ENCODE measurements around the gene LY6G5B.

LY6G5B gene

DNA sequence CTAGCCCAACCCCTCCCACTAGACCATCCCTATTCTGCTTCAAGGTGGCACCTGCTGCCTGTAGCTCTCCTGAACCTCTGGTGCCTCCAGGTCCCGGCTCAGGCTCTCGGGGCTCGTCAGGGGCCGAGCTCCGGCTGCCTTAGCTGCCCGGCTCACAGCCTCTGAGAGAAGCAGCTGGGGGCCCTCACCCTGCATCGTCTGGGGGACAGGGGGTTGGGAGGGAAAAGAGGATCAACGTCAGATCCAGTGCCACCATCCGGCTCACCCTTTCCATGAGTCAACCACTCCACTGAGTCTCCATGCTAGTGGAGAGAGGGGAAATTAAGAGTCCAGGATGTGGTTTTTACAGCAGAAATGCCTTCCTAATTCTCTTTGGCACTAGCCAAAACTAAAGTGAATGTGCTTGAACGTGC, 30.3 kb upstream of the LY6G5B start:
- H3K4me3 ChIP-seq (ENCODE audit: control insufficient read depth, low read depth, low read length): no peak overlapping the region
- TF ChIP-seq, protein P1, sequence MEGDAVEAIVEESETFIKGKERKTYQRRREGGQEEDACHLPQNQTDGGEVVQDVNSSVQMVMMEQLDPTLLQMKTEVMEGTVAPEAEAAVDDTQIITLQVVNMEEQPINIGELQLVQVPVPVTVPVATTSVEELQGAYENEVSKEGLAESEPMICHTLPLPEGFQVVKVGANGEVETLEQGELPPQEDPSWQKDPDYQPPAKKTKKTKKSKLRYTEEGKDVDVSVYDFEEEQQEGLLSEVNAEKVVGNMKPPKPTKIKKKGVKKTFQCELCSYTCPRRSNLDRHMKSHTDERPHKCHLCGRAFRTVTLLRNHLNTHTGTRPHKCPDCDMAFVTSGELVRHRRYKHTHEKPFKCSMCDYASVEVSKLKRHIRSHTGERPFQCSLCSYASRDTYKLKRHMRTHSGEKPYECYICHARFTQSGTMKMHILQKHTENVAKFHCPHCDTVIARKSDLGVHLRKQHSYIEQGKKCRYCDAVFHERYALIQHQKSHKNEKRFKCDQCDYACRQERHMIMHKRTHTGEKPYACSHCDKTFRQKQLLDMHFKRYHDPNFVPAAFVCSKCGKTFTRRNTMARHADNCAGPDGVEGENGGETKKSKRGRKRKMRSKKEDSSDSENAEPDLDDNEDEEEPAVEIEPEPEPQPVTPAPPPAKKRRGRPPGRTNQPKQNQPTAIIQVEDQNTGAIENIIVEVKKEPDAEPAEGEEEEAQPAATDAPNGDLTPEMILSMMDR (conservative IDR thresholded peaks at IDR 0.05; ENCODE audit: control insufficient read depth, insufficient read depth, low read depth, low read length): no peak
- DNase-seq (ENCODE audit: low read depth): peak; percentile 73

DNA sequence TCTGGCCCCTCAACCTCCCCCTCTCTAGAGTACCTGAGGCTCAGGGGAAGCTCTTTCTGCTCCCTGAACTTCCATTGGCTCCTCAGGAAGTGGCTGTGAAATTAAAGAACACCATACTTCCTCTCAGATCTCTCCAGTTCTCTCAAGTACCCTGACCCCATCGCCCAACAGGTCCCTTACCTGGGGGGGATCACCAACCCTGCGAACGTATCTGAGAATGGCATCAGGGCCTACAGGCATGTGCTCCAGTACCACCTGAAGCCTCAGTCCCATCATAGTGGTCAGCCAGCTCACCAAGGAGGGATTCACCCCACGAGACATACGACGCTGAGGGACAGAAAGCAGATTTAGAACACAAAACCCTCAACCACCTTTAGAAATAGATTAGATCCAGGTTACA, 29.2 kb upstream of the LY6G5B start:
- TF ChIP-seq, protein P1 (conservative IDR thresholded peaks at IDR 0.05; ENCODE audit: control insufficient read depth, insufficient read depth, low read depth, low read length): no peak
- no peak for DNase-seq (ENCODE audit: low read depth)
- H3K4me3 ChIP-seq (ENCODE audit: control insufficient read depth, low read depth, low read length): no peak overlapping the region

DNA sequence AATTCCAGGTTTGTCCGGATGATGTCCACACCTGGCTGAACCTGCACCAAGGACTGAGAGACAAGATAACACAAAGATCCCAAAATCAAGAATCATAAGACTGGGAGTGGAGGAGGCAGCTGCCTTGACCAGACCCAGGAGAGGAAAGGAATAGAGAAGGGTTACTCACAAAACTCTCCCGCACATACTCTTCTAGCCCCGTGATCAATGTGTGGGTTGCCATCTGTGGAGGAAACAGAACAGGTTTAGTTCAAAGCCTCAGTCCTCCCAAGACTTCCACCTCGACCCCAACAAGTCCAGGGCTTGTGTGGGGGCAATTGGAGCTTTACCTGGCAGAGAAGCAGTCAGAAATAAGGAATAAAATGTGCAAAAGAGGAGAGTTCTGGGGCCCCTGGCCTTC, 28.4 kb upstream of the LY6G5B start:
- TF ChIP-seq, protein P1 (conservative IDR thresholded peaks at IDR 0.05; ENCODE audit: control insufficient read depth, insufficient read depth, low read depth, low read length): no peak
- no peak overlapping the region for H3K4me3 ChIP-seq (ENCODE audit: control insufficient read depth, low read depth, low read length)
- no peak for DNase-seq (ENCODE audit: low read depth)

DNA sequence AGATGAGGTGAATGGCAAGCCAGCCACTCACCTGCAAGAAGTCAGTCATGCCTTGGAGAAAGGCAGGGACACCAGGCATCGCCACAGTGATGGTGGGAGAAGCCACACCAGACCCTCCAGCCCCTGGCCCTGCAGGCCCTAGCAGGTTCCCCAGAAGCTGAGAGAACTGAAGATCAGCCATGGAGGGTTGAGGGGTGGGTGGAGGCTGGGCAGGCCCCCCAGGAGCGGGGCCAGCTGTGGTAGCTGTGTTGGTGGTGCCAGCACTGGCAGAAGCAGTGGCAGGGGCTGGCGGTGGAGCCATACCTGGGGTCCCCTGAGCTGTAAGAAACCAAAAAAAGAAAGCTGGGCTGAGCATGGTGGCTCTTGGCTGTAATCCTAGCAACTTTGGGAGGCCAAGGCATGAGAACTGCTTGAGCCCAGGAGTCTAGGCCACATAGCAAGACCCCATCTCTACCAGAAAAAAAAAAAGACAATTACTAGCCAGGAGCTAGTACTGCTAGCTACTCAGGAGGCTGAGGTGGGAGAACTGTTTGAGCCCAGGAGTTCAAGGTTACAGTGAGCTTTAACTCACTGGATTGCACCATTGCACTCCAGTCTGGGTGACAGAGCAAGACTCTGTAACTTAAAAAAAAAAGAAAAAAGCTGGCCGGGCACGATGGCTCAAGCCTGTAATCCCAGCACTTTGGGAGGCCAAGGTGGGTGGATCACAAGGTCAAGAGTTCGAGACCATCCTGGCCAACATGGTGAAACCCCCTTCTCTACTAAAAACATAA, 26.8 kb upstream of the LY6G5B start:
- TF ChIP-seq, protein P1 (conservative IDR thresholded peaks at IDR 0.05; ENCODE audit: control insufficient read depth, insufficient read depth, low read depth, low read length): no peak
- no peak overlapping the region for H3K4me3 ChIP-seq (ENCODE audit: control insufficient read depth, low read depth, low read length)
- no peak for DNase-seq (ENCODE audit: low read depth)

DNA sequence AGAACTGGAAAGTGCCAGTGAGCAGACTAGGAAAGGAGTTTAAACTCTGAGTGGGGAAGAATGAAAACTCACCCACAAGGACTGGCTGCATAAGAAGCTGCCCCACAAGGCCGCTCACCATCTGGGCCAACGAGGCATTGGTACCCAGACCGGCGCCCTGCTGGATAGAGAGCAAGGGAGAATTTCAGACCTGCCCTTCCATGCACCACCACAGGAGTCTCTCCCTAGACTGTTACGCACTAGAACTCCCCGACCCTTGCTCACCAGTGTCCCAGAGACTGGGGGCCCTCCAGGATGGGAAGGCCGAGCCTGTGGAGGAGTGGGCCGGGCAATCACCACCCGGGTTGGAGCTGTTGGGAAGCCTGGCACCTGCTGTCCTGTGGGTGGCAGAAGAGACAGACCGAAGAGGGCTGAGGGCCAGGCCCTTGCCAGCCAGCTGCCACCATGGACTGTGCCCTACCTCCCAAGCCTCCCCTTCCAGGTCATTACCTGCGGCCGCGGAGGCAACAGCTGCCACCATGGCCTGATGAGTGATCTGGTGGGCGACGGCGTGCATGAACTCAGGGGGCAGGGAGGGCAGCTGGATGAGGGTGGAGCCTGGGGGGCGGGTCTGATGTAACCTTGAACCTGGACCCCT, 25.8 kb upstream of the LY6G5B start:
- TF ChIP-seq, protein P1 (conservative IDR thresholded peaks at IDR 0.05; ENCODE audit: control insufficient read depth, insufficient read depth, low read depth, low read length): no peak
- no peak overlapping the region for H3K4me3 ChIP-seq (ENCODE audit: control insufficient read depth, low read depth, low read length)
- no peak for DNase-seq (ENCODE audit: low read depth)

DNA sequence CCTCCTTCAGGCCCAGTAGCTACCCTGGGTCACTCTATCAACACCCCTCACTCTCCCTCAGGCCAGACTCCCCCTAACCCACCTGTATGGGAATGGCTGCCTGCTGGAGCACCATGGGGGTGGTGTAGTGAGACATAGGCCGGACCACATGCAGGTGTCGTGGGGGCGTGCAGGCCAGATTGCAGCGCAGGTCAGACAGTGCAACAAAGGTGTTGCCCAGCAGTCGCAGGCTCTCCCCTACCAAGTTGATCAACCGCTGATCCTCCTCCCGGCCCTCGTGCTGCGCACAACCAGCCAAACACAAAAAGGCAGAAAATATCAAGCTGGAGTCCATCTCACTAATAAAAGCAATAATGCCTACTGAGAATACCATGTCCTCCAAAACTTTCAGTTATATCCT, 24.5 kb upstream of the LY6G5B start:
- no peak for DNase-seq (ENCODE audit: low read depth)
- no peak overlapping the region for H3K4me3 ChIP-seq (ENCODE audit: control insufficient read depth, low read depth, low read length)
- TF ChIP-seq, protein P1 (conservative IDR thresholded peaks at IDR 0.05; ENCODE audit: control insufficient read depth, insufficient read depth, low read depth, low read length): no peak

Data from fibroblast of mammary gland (primary cell).